AG10803 (cell line): ENCODE data around the gene RNF180.
A peak's percentile ranks its signal among the peaks of the same experiment; 100 is the strongest.

Source experiments
- DNase-seq: peaks from one replicate; pipeline ENCODE4 v3.0.0; 2010; ENCODE audit warnings: low read depth
- H3K4me3 ChIP-seq: 2 replicates; pipeline ENCODE4 v1.5.1; 2011; ENCODE audit warnings: mild to moderate bottlenecking, low read length, control low read depth
- CTCF ChIP-seq: conservative IDR thresholded peaks from 2 replicates; pipeline ENCODE4 v1.5.1; 2011; ENCODE audit warnings: mild to moderate bottlenecking, low read length, control low read depth, inconsistent platforms

Gene RNF180

GRCh38 chr5:64147379-64147778, 18.3 kb upstream of the RNF180 start:
- DNase-seq, result no peak
- no peak overlapping the region for H3K4me3 ChIP-seq
- TF ChIP-seq CTCF, result no peak

- TF ChIP-seq CTCF, result peak; percentile 83
- DNase-seq, result peak; percentile 40
These were observed 17.7 kb upstream of the RNF180 start for GRCh38 chr5:64147849-64148441.

GRCh38 chr5:64149268-64149667, 16.4 kb upstream of the RNF180 start:
- H3K4me3 ChIP-seq, result no peak overlapping the region
- TF ChIP-seq CTCF, result no peak
- no peak for DNase-seq

More at GRCh38 chr5:64147849-64148441, 17.7 kb upstream of the RNF180 start:
- H3K4me3 ChIP-seq, result no peak overlapping the region

- H3K4me3 ChIP-seq, result no peak overlapping the region
- no peak for TF ChIP-seq CTCF
- no peak for DNase-seq
These were observed 15.7 kb upstream of the RNF180 start for GRCh38 chr5:64149857-64150521.

- no peak overlapping the region for H3K4me3 ChIP-seq
- no peak for TF ChIP-seq CTCF
- no peak for DNase-seq
These were observed 9.4 kb upstream of the RNF180 start for GRCh38 chr5:64156261-64156660.

- DNase-seq, result no peak
- TF ChIP-seq CTCF, result no peak
- no peak overlapping the region for H3K4me3 ChIP-seq
These were observed 6.8 kb upstream of the RNF180 start for GRCh38 chr5:64158827-64159226.

- no peak overlapping the region for H3K4me3 ChIP-seq
- no peak for DNase-seq
- no peak for TF ChIP-seq CTCF
These were observed 5.4 kb upstream of the RNF180 start for GRCh38 chr5:64160201-64160600.
